Small intestine (tissue), 7 donors: ENCODE measurements around the gene KSR2. TPM values are rescaled to one million over a fixed set of nuclear protein-coding genes. Genes with fewer than 3 reads are reported as not detected.

ENCODE experiments used
- DNase-seq, 2 donors: peaks; one replicate each; pipeline versions ENCODE4 v3.0.0 to v3.0.0-alpha.2; 2013
- FAIRE-seq: peaks from 2 replicates; lab custom pipeline; 2012; peaks lifted over from hg19 to GRCh38; lab: Jason Lieb, UNC
- H3K27ac ChIP-seq, 3 donors: one replicate each; pipeline ENCODE4 v1.5.1; 2013; ENCODE audit warnings: low read length in 2 of 3, mild to moderate bottlenecking in 2 of 3, control low read depth in 1 of 3, inconsistent platforms in 1 of 3, low read depth in 1 of 3, moderate library complexity in 1 of 3
- H3K27me3 ChIP-seq, 3 donors: one replicate each; pipeline ENCODE4 v1.6.1; 2013; ENCODE audit warnings: low read length in 3 of 3, inconsistent platforms in 1 of 3; ENCODE audit not compliant: control insufficient read depth in 3 of 3, insufficient read depth in 3 of 3
- H3K36me3 ChIP-seq, 3 donors: one replicate each; pipeline ENCODE4 v1.6.1; 2013; ENCODE audit warnings: low read length in 3 of 3, inconsistent platforms in 1 of 3, low read depth in 1 of 3, mild to moderate bottlenecking in 1 of 3, moderate library complexity in 1 of 3; ENCODE audit not compliant: control insufficient read depth in 3 of 3, insufficient read depth in 2 of 3
- H3K4me1 ChIP-seq, 3 donors: one replicate each; pipeline ENCODE4 v1.6.1; 2013; ENCODE audit warnings: low read length in 2 of 3, inconsistent platforms in 1 of 3, low read depth in 1 of 3, mild to moderate bottlenecking in 1 of 3, moderate library complexity in 1 of 3; ENCODE audit not compliant: control insufficient read depth in 3 of 3, insufficient read depth in 2 of 3
- H3K4me3 ChIP-seq, 3 donors: one replicate each; pipeline ENCODE4 v1.5.1; 2013; ENCODE audit warnings: low read length in 3 of 3, control low read depth in 1 of 3, inconsistent platforms in 1 of 3, low read depth in 1 of 3, mild to moderate bottlenecking in 1 of 3, moderate library complexity in 1 of 3
- H3K9me3 ChIP-seq, 2 donors: one replicate each; pipeline ENCODE4 v1.6.1; 2013; ENCODE audit warnings: low read depth in 1 of 2, low read length in 1 of 2; ENCODE audit not compliant: control insufficient read depth in 2 of 2, insufficient read depth in 1 of 2
- WGBS, 3 donors: extraction: QIAGEN DNeasy Blood & Tissue Kit; methylation state at CpG; one replicate each; pipeline ENCODE4 v1.1.7; 2013; 5-methylcytosine and 5-hydroxymethylcytosine counted together
- polyA plus RNA-seq, 4 donors: library from polyadenylated mRNA; stranded (reverse) in 3 of 4; unstranded in 1 of 4; fragments of 200-250 nt in 3 of 4; fragments of 120-200 nt in 1 of 4; gene quantifications; one replicate each; pipeline versions ENCODE4 v1.2.1 to v1.2.3, GENCODE V29; 2013
- donor health status: healthy with polysubstance abuse.
- donor health status: control.
- donor health status: control.
- donor health status: Bipolar disorder and iron deficiency.
- donor health status: healthy.

KSR2 gene
- polyA plus RNA-seq, 4 donors: 0.16 to 0.33 TPM; not detected in 2

DNA sequence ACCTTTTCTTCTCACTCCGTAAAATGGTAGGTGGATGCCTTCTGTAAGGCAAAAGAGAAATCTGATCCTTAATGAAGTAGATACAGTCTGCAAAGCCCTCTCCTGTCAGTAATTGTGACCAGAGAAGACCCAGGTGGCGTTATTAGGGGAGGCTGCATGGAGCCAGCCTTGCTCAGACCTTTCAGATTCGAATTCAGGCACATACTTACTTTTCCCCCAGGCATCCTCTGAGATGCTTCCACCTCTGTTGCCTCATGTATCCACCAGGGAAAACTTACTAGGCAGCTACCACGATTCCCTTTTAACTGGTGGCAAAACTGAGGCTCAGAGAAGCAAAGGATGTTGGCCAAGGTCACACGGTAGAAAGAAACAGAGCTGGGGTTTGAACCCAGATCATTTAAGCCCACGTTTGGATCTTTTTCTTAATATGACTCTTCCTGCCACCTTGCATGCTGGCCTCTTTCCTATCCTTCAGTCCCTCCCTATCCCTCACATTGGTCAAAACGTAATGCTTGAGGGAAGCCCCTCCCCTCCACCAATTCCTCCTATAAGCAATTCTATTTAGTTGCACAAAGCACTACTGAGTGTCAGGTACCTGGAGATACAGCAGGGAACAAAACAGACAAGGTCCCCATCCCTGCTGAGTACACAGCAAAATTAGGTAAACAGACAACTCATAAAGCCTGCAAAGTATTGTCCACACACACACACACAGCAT lies 179.4 kb downstream of the KSR2 start:
- H3K9me3 ChIP-seq: no peaks in the 10 kb centered on the region
- H3K27ac ChIP-seq: no peak overlapping the region
- H3K27me3 ChIP-seq: no peaks in the 10 kb centered on the region
- DNase-seq (no peak), FAIRE-seq (no peak)
- H3K4me1 ChIP-seq: no peaks in the 10 kb centered on the region
- H3K4me3 ChIP-seq: no peak overlapping the region
- 50 to 55% (median 54%) methylated on average over 7 of the region's 7 CpGs for WGBS, 3 donors
- no peaks in the 10 kb centered on the region for H3K36me3 ChIP-seq

DNA sequence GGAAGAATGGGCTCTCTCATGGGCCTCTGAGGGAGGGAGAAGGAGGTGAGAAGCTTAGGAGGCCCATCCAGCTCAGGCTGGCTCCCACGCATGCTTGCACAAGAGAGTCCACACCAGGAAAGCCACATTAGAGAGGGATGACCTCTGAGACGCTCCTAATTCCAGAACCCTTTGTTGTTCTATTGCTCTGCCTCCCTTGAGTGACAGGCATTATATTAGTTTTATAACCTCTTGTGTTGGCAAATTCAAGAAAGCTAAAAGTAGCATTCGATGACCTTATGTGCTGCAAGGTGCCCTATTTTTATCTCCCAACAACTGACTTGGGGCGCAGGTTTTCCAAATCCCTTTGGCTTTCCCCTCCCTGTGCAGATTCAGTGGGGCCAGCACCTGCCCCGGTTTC lies 190.1 kb downstream of the KSR2 start:
- 72 to 77% (median 76%) methylated on average over 5 of the region's 5 CpGs for WGBS, 3 donors

GRCh38 chr12:117774941-117775775 lies 193.6 kb downstream of the KSR2 start:
- 48 to 63% (median 50%) methylated on average over 5 of the region's 5 CpGs for WGBS, 3 donors
- Histone ChIP-seq H3K27ac (no peak overlapping the region), H3K9me3 (no peaks in the 10 kb centered on the region), H3K36me3 (no peaks in the 10 kb centered on the region), H3K4me1 (no peaks in the 10 kb centered on the region), H3K4me3 (no peak overlapping the region), H3K27me3 (peaks cover 0 to 2% (median 0%) of the 10 kb centered on the region in 3 donors)
- DNase-seq: no peak
- no peak for FAIRE-seq

More for the DNA sequence above, 190.1 kb downstream of the KSR2 start:
- H3K36me3 ChIP-seq: no peaks in the 10 kb centered on the region
- no peak overlapping the region for H3K4me3 ChIP-seq
- no peak overlapping the region for H3K27ac ChIP-seq
- H3K27me3 ChIP-seq: no peaks in the 10 kb centered on the region
- H3K4me1 ChIP-seq: no peaks in the 10 kb centered on the region
- H3K9me3 ChIP-seq: no peaks in the 10 kb centered on the region
- DNase-seq (no peak), FAIRE-seq (no peak)

- no peak overlapping the region for H3K4me3 ChIP-seq
- no peaks in the 10 kb centered on the region for H3K9me3 ChIP-seq
- 57 to 63% (median 57%) methylated on average over 3 of the region's 3 CpGs for WGBS, 3 donors
- no peak for FAIRE-seq
- H3K36me3 ChIP-seq: no peaks in the 10 kb centered on the region
- H3K27me3 ChIP-seq: peaks cover 0 to 2% (median 0%) of the 10 kb centered on the region in 3 donors
- H3K4me1 ChIP-seq: no peaks in the 10 kb centered on the region
- H3K27ac ChIP-seq: no peak overlapping the region
- no peak for DNase-seq
Observed at GRCh38 chr12:117768860-117769259, 199.9 kb downstream of the KSR2 start.

- 59 to 92% (median 90%) methylated on average over 2 of the region's 2 CpGs for WGBS, 3 donors
- Histone ChIP-seq H3K4me3 (no peak overlapping the region), H3K9me3 (no peaks in the 10 kb centered on the region), H3K4me1 (no peaks in the 10 kb centered on the region), H3K27ac (no peak overlapping the region), H3K27me3 (no peaks in the 10 kb centered on the region), H3K36me3 (no peaks in the 10 kb centered on the region)
- FAIRE-seq: no peak
- DNase-seq: no peak
Observed at GRCh38 chr12:117766008-117766407, 202.8 kb downstream of the KSR2 start.

- Histone ChIP-seq H3K4me1 (no peaks in the 10 kb centered on the region), H3K36me3 (no peaks in the 10 kb centered on the region), H3K9me3 (no peaks in the 10 kb centered on the region), H3K4me3 (no peak overlapping the region), H3K27me3 (no peaks in the 10 kb centered on the region), H3K27ac (no peak overlapping the region)
- FAIRE-seq: no peak
- no peak for DNase-seq
- WGBS, 3 donors: 76 to 92% (median 84%) methylated on average over 2 of the region's 2 CpGs
Observed at GRCh38 chr12:117762143-117762542, 206.6 kb downstream of the KSR2 start.

- FAIRE-seq: no peak
- DNase-seq: no peak
- Histone ChIP-seq H3K27ac (no peak overlapping the region), H3K27me3 (no peaks in the 10 kb centered on the region), H3K36me3 (no peaks in the 10 kb centered on the region), H3K9me3 (no peaks in the 10 kb centered on the region), H3K4me3 (no peak overlapping the region), H3K4me1 (no peaks in the 10 kb centered on the region)
- WGBS, 3 donors: 83 to 96% (median 90%) methylated on average over 3 of the region's 3 CpGs
Observed at GRCh38 chr12:117761528-117762100, 207.2 kb downstream of the KSR2 start.

DNA sequence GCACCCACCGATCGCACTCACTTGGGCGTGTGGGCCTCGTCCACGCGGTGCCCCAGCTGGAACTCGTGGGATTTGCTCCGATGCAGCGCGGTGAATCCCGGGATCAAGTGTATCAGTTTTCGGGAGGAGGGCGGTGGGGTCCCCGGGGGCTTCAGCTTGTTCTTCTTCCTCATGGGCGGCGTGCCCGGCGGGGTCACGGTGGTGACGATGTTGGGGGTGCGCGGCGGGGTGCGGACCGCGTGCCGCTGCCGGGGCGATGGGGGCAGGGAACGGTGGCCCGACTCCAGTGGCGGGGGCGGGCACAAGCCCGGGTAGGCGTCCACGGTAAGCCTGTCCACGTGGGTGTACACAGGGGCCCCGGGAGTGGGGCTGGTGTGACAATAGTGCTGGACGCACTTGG lies 207.8 kb downstream of the KSR2 start:
- H3K4me3 ChIP-seq: no peak overlapping the region
- WGBS, 3 donors: 96 to 98% (median 96%) methylated on average over 34 to 39 of the region's 39 CpGs
- H3K36me3 ChIP-seq: no peaks in the 10 kb centered on the region
- DNase-seq (no peak), FAIRE-seq (no peak)
- H3K4me1 ChIP-seq: no peaks in the 10 kb centered on the region
- no peaks in the 10 kb centered on the region for H3K9me3 ChIP-seq
- no peak overlapping the region for H3K27ac ChIP-seq
- H3K27me3 ChIP-seq: no peaks in the 10 kb centered on the region
